ENCODE data around the gene LCN9.

Gene LCN9, protein sequence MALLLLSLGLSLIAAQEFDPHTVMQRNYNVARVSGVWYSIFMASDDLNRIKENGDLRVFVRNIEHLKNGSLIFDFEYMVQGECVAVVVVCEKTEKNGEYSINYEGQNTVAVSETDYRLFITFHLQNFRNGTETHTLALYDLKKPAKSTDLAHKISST

DNA sequence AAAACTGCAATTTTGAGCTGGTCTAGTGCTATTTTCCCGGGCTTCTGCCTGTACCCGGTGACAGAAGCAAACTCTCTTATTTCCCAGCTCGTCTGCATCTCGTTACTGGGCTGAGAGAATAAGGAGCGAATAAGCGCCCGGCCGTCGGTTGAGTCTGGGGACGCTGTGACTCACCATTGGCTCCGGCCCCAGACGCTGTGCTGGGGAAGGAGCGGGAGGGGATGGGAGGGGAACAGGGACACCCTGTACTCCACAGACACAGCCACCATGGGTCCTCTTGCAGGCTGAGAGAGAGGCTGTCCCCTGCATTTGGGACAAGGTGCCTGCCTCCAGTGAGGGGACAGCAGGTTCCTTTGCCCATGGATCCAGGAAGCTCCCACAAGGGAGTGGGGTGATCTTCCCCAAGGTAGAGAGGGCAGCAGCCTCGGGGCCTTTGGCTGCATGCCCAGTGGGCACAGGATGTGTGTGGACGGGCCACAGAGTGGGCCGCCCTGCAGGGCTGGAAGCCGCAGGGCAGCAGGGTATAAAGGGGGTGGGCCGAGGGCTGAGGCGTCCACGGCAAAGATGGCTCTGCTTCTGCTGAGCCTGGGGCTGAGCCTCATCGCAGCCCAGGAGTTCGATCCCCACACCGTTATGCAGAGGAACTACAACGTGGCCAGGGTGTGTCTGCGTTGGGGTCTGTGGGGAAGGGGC lies at the start of gene LCN9:
LCN9 (plus strand) TSS at position 552 of the 693 bp plus-strand sequence; CDS start at position 565, 13 bp downstream.
- Mint-ChIP-seq H3K27ac (no peak within 1 kb of the TSS), H3K9me3 (no peaks in the 10 kb centered on the region), H3K4me1 (ENCODE audit: low read depth) (no peaks in the 10 kb centered on the region), H3K4me3 (no peak within 1 kb of the TSS), H3K27me3 (ENCODE audit: low read depth) (no peaks in the 10 kb centered on the region), H3K36me3 (ENCODE audit: low read depth) (no peaks in the 10 kb centered on the region)

DNA sequence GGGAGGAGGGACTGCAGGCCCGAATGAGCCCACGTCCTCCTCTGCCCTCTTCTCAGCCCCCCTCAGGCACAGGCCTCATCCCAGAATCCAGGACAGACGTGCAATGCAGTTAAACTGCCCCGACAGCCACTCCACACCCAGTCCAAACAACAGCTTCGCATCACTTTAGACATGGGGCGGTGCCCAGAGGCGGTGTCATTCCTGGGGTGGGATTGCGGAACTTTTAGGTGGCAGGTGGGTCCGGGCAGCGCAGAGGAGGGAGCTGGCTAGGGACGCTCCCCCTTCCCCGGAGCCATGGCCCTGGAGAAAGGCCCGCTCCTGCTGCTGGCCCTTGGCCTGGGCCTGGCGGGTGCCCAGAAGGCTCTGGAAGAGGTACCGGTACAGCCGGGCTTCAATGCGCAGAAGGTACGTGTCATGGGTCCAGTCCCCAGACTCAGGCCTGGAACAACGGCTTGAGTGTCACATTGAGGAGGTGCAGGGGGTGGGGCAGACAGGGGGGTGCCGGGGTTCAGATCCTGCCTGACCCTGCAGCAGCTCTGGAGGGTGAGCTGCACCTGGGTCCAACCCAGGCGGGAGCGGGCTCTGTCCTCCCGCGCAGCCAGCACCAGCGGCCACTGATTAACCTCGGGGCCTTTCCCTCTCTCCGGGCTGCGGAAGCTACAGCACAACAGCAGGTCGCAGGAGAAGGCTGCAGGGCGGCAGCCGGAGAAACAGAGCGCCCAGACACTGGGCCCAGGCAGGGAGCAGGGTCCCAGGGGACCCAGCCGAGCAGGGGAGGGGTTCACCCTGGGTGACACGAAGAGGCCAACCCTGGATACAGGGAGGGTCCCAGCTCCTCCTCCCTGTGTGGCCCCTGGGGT lies 48.9 kb upstream of the LCN9 start:
- Mint-ChIP-seq H3K27me3 (ENCODE audit: low read depth) (no peaks in the 10 kb centered on the region), H3K4me3 (no peak overlapping the region), H3K9me3 (no peaks in the 10 kb centered on the region), H3K4me1 (ENCODE audit: low read depth) (no peaks in the 10 kb centered on the region), H3K27ac (no peak overlapping the region), H3K36me3 (ENCODE audit: low read depth) (no peaks in the 10 kb centered on the region)

DNA sequence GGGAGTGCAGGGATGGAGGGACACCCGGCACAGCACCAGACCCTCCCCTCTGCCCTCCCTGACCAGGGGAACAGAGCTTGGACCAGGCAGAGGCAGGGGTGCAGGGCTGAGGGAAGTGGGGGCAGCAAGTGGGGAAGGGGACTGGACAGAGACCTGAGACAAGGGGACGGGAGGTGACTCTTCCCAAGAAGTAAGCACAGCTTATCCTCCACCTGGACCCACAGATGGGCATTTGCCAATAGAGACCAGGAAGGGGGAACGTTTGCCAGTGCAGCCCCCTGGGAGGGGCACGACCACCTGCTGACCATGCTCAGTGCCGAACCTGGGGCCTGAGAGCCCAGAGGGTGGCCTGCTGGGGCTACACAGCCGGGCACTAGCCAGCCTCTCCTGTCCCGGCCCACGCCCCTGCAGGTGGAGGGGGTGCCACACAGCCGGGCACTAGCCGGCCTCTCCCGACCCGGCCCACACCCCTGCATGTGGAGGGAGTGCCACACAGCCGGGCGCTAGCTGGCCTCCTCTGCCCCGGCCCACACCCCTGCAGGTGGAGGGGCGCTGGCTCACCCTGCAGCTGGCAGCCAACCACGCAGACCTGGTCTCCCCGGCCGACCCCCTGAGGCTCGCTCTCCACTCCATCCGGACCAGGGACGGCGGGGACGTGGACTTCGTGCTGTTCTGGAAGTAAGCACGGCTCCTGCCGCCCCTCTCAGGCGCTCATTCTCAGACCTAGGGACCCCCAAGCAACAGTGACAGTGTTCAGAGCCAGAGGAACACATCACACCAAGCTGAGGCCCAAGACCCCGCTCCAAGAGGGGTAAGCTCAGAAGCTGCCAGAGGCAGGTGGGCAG lies 48.1 kb upstream of the LCN9 start:
- Mint-ChIP-seq H3K4me3 (no peak overlapping the region), H3K27me3 (ENCODE audit: low read depth) (no peaks in the 10 kb centered on the region), H3K9me3 (no peaks in the 10 kb centered on the region), H3K27ac (no peak overlapping the region), H3K36me3 (ENCODE audit: low read depth) (no peaks in the 10 kb centered on the region), H3K4me1 (ENCODE audit: low read depth) (no peaks in the 10 kb centered on the region)

DNA sequence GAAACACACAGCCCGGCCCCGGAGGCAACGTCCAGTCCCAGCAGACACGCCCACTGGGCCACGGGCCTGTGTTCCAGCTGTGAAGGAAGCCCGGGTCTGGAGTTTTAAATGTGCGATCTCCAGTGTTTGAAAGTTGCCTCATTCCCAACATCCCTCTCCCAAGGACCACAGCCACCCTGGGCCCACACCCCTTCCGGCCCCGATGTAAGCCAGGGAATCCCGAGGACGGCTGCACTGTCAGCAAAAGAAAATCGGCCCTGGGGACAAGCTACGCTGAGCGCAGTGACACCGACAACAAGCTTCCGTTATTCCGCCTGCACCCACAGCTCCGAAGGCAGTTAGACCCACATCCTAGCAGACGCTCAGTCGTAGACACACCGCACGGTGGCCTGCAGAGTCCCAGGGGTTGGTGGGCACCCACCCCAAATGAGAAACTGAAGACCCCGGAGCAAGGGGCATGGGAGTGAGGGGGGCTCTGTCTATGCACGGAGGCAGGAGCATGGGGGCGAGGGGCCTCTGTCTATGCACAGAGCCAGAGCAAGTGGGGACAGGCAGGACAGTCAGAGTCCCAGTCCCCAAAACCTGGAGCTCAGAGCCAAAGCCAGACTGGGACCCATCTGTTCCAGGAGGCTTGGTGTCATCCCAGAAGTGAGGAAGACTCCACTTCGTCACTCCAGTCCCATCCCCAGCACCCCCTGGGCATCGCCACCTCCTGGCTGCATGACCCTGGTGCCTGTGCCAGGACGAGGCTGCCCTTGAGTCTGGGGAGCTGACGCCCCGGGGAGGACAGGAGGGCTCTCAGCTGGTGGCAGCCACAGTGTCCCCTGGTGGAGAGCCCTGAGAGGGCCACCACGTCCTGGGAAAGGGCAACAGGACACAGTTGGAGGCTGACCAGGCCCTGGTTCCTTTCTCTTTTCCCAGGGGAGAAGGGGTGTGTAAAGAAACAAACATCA lies 47.2 kb upstream of the LCN9 start:
- Mint-ChIP-seq H3K27me3 (ENCODE audit: low read depth) (no peaks in the 10 kb centered on the region), H3K4me1 (ENCODE audit: low read depth) (no peaks in the 10 kb centered on the region), H3K4me3 (no peak overlapping the region), H3K9me3 (no peaks in the 10 kb centered on the region), H3K36me3 (ENCODE audit: low read depth) (no peaks in the 10 kb centered on the region), H3K27ac (no peak overlapping the region)

DNA sequence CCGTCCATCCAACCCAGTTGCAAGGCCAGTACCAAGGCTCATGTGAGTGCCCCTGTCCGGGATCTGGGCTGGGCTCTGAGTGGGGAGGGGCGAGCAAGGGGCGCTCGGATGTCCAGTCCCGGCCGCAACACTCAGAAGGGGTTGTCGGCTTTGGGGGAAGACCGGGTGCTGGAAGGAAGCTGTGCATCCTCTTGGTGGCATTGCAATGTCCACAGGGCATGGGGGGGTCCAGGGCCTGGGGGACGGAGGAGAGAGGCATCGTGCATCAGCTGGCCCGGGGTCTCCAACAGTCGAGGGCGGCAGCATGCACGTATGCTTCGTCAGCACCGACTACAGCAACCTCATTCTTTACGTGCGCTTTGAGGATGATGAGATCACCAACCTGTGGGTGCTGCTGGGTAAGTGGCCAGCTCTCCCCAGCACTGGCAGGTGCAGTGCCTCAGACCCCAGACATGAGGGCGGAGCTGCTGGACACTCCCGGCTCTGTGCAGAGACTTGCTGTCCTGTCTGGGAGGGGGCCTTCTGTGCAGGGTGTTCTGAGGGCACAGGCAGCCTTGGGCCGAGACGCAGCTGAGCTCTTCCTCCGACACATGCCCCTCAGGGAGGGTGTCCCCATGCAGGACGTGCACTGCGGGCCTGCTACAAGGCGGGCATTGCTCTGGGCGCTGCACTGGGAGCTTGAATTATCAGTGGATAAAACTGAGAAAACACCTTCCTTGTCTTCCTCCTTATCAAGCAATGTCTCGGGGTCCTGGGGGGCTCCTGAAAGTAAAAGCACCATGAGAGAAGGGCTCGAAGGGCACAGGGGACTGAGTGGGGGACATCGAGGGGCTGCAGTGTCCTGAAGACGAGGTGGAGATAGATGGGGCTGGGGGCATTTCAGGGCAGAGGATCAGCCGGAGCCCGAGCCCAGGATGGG lies 46.2 kb upstream of the LCN9 start:
- no peaks in the 10 kb centered on the region for H3K9me3 Mint-ChIP-seq
- no peaks in the 10 kb centered on the region for H3K27me3 Mint-ChIP-seq (ENCODE audit: low read depth)
- H3K27ac Mint-ChIP-seq = no peak overlapping the region
- H3K4me1 Mint-ChIP-seq (ENCODE audit: low read depth) = no peaks in the 10 kb centered on the region
- no peak overlapping the region for H3K4me3 Mint-ChIP-seq
- no peaks in the 10 kb centered on the region for H3K36me3 Mint-ChIP-seq (ENCODE audit: low read depth)

DNA sequence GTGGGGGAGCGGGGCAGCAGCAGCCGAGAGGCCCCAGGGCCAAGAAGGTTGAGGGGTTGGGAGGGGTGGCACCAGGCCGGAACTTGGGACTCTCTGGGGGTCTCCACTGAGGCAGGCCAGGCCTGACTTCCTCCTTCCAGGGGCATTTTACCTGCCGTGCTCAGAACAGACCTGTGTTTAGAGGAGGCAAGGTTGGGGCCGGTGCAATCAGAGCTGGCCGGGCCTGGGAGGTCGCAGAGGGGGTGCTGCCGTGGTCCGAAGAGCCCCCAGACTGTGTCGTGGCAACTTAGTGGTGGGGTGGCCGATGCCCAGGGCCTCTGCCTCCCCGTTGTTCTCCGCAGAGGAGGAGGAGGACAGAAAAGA lies 45.6 kb upstream of the LCN9 start:
- Mint-ChIP-seq H3K27ac (no peak overlapping the region), H3K9me3 (no peaks in the 10 kb centered on the region), H3K4me1 (ENCODE audit: low read depth) (no peaks in the 10 kb centered on the region), H3K36me3 (ENCODE audit: low read depth) (no peaks in the 10 kb centered on the region), H3K27me3 (ENCODE audit: low read depth) (no peaks in the 10 kb centered on the region), H3K4me3 (no peak overlapping the region)

DNA sequence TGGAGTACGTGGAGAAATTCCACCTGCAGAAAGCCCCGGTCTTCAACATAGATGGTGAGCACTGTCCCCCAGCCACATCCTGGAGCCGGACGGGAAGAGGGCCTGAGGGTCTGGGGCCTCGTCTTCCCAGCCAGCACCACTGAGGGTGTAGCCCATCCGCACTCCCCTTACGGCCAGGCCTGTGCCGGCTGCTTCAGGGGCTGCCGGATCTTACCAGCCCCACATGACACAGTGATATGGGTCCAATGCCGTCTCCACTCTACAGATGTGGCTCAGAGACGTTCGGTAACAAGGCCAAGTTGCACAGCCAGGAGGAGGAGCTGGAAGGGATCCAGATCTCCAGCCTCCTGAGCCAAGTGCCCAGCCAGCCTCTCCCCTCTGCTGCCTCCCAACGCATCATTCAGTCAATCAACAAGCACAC lies 45.1 kb upstream of the LCN9 start:
- Mint-ChIP-seq H3K4me3 (no peak overlapping the region), H3K27me3 (ENCODE audit: low read depth) (no peaks in the 10 kb centered on the region), H3K36me3 (ENCODE audit: low read depth) (no peaks in the 10 kb centered on the region), H3K27ac (no peak overlapping the region), H3K4me1 (ENCODE audit: low read depth) (no peaks in the 10 kb centered on the region), H3K9me3 (no peaks in the 10 kb centered on the region)

DNA sequence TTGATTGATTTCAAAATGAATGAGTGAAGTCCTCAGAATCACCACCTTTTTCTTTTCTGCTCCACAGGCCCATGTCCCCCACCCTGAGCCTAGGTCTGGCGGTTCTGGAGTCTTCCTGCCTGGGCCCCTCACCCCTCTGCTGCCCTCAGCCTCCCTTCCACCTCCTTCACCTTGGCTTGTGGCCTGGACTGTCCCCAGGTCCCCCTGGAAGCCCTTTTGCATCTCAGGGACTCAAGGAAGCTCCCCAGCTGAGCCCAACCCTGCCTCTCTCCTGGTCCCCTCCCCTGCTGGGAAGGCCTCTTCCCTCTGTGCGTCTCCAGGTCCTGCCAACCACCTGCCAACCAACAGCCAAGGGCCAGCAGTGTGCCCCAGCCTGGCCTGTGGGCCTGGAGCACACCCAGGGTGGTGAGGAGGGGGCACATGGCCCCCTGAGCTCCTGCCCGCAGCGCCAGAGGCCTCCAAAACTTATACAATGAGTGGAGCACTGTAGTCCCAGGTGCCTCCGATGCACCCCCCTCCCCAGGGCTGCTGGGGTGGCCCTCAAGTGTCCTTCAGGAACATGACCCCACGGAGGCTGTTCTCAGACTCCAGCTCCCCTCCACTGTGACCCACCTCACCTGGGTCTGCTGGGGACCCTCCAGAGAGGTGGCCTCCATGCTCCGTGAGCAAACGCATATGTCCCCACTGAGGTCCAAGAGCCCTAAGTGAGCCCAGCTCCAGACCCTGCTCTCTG lies 44.1 kb upstream of the LCN9 start:
- Mint-ChIP-seq H3K4me3 (no peak overlapping the region), H3K4me1 (ENCODE audit: low read depth) (no peaks in the 10 kb centered on the region), H3K27ac (no peak overlapping the region), H3K36me3 (ENCODE audit: low read depth) (no peaks in the 10 kb centered on the region), H3K27me3 (ENCODE audit: low read depth) (no peaks in the 10 kb centered on the region), H3K9me3 (no peaks in the 10 kb centered on the region)

DNA sequence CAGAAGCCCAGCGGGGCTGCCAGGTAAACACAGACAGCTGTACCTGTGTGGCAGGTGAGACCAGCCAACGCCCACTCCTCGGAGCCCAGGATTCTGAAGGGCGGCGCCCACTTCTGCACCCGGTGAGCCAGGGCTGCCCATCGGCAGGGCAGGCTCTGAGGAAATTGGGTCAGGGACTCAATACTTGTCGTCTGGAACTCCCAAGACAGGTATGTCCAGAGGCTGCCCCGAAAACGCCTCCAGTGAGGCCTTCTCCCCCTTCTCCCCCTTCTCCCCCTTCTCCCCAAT lies 43.6 kb upstream of the LCN9 start:
- H3K27me3 Mint-ChIP-seq (ENCODE audit: low read depth) = no peaks in the 10 kb centered on the region
- H3K27ac Mint-ChIP-seq = no peak overlapping the region
- H3K9me3 Mint-ChIP-seq = no peaks in the 10 kb centered on the region
- no peak overlapping the region for H3K4me3 Mint-ChIP-seq
- no peaks in the 10 kb centered on the region for H3K4me1 Mint-ChIP-seq (ENCODE audit: low read depth)
- no peaks in the 10 kb centered on the region for H3K36me3 Mint-ChIP-seq (ENCODE audit: low read depth)

DNA sequence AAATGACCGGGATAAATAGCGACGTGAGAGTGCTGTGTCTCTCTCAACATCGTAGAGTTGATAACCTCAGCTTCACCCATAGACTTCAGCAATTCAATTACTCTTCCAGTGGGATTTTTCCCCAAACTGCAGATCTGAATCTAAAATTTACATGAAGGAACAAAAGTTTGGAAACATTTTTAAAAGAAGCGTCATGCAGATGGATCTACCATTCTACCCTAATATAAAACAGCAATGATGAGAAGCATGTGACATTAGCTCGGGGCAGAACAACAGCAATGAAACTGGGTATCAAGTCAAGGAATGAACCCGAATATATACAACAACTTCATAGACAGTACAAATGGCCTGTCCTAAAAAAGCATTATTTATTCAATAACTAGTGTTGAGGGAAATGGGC lies 42.6 kb upstream of the LCN9 start:
- Mint-ChIP-seq H3K27ac (no peak overlapping the region), H3K36me3 (ENCODE audit: low read depth) (no peaks in the 10 kb centered on the region), H3K9me3 (no peaks in the 10 kb centered on the region), H3K4me1 (ENCODE audit: low read depth) (no peaks in the 10 kb centered on the region), H3K4me3 (no peak overlapping the region), H3K27me3 (ENCODE audit: low read depth) (no peaks in the 10 kb centered on the region)

DNA sequence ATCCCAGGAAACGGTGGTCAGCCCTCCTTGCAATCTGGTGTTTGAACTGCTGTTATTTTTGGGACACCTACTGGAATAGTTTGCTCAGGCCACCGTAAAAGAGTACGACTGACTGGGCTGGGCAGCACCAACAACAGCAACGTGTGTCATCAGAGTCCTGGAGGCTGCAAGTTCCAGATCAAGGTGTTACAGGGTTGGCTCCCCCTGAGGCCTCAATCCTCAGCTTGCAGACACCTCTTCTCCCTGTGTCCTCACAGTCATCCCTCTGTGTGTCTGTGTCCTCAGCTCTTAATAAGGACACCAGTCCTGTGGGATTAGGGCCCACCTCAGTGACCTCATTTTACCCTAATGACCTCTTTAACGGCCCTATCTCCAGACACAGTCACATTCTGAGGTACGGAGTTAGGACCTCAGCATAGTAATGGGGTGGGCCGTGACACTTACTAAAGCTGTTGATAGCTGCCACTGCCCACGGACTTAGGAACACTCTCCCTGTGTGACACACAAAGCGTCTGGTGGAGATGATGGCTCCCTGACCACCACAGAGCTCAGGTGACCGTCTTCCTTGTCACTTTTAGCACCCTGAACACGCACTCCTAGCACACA lies 40.6 kb upstream of the LCN9 start:
- H3K9me3 Mint-ChIP-seq = peaks cover 9% of the 10 kb centered on the region
- H3K36me3 Mint-ChIP-seq (ENCODE audit: low read depth) = no peaks in the 10 kb centered on the region
- H3K4me3 Mint-ChIP-seq = no peak overlapping the region
- no peaks in the 10 kb centered on the region for H3K27me3 Mint-ChIP-seq (ENCODE audit: low read depth)
- H3K4me1 Mint-ChIP-seq (ENCODE audit: low read depth) = no peaks in the 10 kb centered on the region
- no peak overlapping the region for H3K27ac Mint-ChIP-seq

DNA sequence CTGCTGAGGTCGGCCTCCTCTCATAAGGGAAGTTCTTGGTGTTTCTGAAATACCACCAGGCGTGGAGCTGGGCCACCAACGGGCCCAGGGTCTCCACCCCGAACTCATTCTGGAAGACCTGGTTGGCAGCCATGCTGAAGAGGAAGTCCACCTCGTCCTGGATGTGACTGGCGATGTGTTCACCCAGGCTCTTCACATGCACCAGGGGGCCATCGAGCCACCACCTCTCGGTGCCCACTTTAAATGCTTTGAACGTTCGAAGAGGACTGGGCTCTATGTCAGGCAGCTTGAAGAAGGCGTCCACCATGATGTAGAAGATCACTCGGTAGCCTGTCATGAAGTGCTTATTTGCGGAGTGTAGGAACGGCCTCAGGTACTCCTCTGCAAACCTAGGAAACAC lies 38.8 kb upstream of the LCN9 start:
- H3K27me3 Mint-ChIP-seq (ENCODE audit: low read depth) = no peaks in the 10 kb centered on the region
- H3K4me1 Mint-ChIP-seq (ENCODE audit: low read depth) = no peaks in the 10 kb centered on the region
- no peak overlapping the region for H3K4me3 Mint-ChIP-seq

More for the DNA sequence above, 38.8 kb upstream of the LCN9 start:
- H3K27ac Mint-ChIP-seq = no peak overlapping the region
- peaks cover 17% of the 10 kb centered on the region for H3K9me3 Mint-ChIP-seq
- no peaks in the 10 kb centered on the region for H3K36me3 Mint-ChIP-seq (ENCODE audit: low read depth)

Data from T-helper 1 cell treated with Interleukin-12 subunit alpha and Interleukin-12 subunit beta and Interleukin-4 antibody, amounts not matched to agents 30 μg/mL and 1 μg/mL, for 36 hours (primary cell).